ENCODE results near the gene CNTNAP5.

GRCh38 chr2:124314084-124314483, 289.0 kb downstream of the CNTNAP5 start:
- TF ChIP-seq, protein P1, sequence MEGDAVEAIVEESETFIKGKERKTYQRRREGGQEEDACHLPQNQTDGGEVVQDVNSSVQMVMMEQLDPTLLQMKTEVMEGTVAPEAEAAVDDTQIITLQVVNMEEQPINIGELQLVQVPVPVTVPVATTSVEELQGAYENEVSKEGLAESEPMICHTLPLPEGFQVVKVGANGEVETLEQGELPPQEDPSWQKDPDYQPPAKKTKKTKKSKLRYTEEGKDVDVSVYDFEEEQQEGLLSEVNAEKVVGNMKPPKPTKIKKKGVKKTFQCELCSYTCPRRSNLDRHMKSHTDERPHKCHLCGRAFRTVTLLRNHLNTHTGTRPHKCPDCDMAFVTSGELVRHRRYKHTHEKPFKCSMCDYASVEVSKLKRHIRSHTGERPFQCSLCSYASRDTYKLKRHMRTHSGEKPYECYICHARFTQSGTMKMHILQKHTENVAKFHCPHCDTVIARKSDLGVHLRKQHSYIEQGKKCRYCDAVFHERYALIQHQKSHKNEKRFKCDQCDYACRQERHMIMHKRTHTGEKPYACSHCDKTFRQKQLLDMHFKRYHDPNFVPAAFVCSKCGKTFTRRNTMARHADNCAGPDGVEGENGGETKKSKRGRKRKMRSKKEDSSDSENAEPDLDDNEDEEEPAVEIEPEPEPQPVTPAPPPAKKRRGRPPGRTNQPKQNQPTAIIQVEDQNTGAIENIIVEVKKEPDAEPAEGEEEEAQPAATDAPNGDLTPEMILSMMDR (IDR thresholded peaks at IDR 0.05): no peak
- no peak for TF ChIP-seq EZH2phosphoT487 (IDR thresholded peaks at IDR 0.05)
- no peak for TF ChIP-seq EZH2 (IDR thresholded peaks at IDR 0.05)
